Thoracic aorta (tissue), 2 donors: ENCODE data around the gene LOXL3. TPM values are rescaled to one million over a fixed set of nuclear protein-coding genes. Genes with fewer than 3 reads are reported as not detected.

Source experiments
- ATAC-seq: fragments of 150-250 bp; one replicate; pipeline ENCODE4 v1.8.0; 2017; ENCODE audit warnings: low read depth; ENCODE audit not compliant: insufficient number of reproducible peaks, low FRiP score
- DNase-seq: peaks from one replicate; pipeline ENCODE4 v3.0.0-alpha.2; 2020; ENCODE audit warnings: low spot score
- H3K27ac ChIP-seq, 2 donors: fragments of 200-600 bp; sonication (generic); 1 replicate in 1 of 2; 2 replicates in 1 of 2; pipeline ENCODE4 v1.5.1; 2016; ENCODE audit warnings: mild to moderate bottlenecking in 2 of 2, moderate library complexity in 2 of 2
- H3K27me3 ChIP-seq: fragments of 200-600 bp; sonication (generic); replicated peaks from 2 replicates; pipeline ENCODE4 v1.6.0; 2016; ENCODE audit warnings: mild to moderate bottlenecking; ENCODE audit not compliant: insufficient read depth
- H3K36me3 ChIP-seq: fragments of 200-600 bp; sonication (generic); one replicate; pipeline ENCODE4 v1.5.1; 2016
- H3K4me1 ChIP-seq, 2 donors: fragments of 200-600 bp; sonication (generic); 1 replicate in 1 of 2; 2 replicates in 1 of 2; pipeline versions ENCODE4 v1.5.1 to v1.6.0; 2016; ENCODE audit warnings: low read depth in 2 of 2, mild to moderate bottlenecking in 1 of 2; ENCODE audit not compliant: control insufficient read depth in 1 of 2
- H3K4me3 ChIP-seq: fragments of 200-600 bp; sonication (generic); 2 replicates; pipeline ENCODE4 v1.5.1; 2016; ENCODE audit warnings: mild to moderate bottlenecking
- H3K9me3 ChIP-seq: fragments of 200-600 bp; sonication (generic); 2 replicates; pipeline ENCODE4 v1.5.1; 2016
- total RNA-seq, 2 donors: library from RNA; depleted of rRNA; stranded (reverse); fragments of >200 nt; gene quantifications; one replicate each; pipeline versions ENCODE4 v1.1.0 to v1.2.3, GENCODE V29; 2016
- TF ChIP-seq, protein P1 (sequence below): fragments of 200-600 bp; sonication (generic); IDR thresholded peaks from one replicate; pipeline ENCODE4 v1.5.1; 2019; ENCODE audit warnings: antibody characterized with exemption

LOXL3 gene
- total RNA-seq, 2 donors from 2014 or later = 16.6 to 24.9 TPM

DNA sequence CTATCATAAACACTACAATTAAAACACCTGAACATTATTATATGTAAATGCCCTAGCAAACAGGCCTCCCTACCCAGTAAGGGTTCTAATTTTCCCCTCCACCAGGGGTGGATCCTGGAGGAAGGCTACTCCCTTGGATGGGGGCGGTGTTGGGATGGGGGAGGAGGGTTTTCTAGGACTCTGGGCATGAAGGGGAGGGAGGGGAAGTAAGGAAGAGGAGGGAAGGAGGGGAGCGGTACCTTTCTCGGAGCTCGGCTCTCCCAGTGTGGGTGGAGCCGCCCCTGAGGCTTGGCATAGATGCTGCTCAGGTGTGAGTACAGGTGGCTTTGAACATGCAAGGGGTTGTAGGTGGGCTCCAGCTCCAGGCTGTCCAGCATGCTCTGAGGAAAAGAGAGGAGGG, 6.2 kb upstream of the LOXL3 start:
- no peak for ATAC-seq
- Histone ChIP-seq H3K4me3 (no peak overlapping the region), H3K36me3 (peaks cover 4% of the 10 kb centered on the region), H3K9me3 (no peaks in the 10 kb centered on the region), H3K27ac (no peak overlapping the region), H3K27me3 (no peaks in the 10 kb centered on the region), H3K4me1 (no peaks in the 10 kb centered on the region)
- TF ChIP-seq, protein P1, sequence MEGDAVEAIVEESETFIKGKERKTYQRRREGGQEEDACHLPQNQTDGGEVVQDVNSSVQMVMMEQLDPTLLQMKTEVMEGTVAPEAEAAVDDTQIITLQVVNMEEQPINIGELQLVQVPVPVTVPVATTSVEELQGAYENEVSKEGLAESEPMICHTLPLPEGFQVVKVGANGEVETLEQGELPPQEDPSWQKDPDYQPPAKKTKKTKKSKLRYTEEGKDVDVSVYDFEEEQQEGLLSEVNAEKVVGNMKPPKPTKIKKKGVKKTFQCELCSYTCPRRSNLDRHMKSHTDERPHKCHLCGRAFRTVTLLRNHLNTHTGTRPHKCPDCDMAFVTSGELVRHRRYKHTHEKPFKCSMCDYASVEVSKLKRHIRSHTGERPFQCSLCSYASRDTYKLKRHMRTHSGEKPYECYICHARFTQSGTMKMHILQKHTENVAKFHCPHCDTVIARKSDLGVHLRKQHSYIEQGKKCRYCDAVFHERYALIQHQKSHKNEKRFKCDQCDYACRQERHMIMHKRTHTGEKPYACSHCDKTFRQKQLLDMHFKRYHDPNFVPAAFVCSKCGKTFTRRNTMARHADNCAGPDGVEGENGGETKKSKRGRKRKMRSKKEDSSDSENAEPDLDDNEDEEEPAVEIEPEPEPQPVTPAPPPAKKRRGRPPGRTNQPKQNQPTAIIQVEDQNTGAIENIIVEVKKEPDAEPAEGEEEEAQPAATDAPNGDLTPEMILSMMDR = no peak
- no peak for DNase-seq

DNA sequence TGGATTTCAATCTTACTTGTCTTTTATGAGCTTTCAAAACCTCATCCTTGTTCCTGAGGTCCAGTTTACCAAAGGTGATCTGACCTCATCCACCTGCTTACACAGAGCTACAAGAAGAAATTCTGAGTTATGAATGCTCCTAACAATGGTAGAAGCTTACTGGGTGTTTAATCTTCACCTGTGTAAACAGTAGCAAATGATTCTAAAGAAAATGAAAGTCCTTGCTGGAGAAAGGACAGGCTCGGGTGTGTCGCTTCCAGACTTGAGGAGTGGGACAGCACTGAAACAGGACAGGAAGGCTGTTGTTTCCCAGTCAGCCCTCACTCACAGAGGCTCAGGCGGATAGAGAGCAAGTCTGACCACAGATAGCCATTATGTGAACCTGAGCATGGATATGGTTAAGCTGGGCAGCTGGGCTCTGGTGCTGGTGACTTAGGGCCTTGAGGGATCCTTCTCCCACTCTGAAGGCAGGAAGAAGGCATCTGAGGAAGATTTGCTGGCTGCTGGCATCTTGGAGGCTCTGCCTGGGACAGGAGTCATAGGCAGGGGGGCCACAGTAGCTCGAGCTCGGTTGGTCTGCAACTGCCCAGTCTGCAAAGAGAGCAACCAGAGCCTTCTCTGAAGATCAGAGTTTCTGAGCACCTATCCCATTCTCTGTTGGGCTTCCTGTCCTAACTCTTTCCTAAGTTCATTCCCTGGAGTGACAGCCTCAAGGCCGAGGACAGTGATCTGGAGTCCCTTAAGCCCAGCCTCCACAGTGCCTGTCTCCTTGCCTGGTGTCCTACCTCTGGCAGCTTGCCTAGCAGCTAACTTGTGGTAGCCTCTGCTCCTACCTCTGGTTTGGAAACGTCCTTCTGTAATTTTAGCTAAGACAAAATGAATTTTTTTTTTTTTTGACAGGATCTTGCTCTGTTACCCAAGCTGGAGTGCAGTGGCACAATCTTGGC, 4.8 kb upstream of the LOXL3 start:
- peaks cover 4% of the 10 kb centered on the region for H3K36me3 ChIP-seq
- TF ChIP-seq, protein P1 = no peak
- no peaks in the 10 kb centered on the region for H3K9me3 ChIP-seq
- H3K27me3 ChIP-seq = no peaks in the 10 kb centered on the region
- no peak overlapping the region for H3K4me3 ChIP-seq
- H3K4me1 ChIP-seq = peaks cover 0 to under 1% of the 10 kb centered on the region in 2 donors
- H3K27ac ChIP-seq = no peak overlapping the region
- DNase-seq (no peak), ATAC-seq (no peak)

DNA sequence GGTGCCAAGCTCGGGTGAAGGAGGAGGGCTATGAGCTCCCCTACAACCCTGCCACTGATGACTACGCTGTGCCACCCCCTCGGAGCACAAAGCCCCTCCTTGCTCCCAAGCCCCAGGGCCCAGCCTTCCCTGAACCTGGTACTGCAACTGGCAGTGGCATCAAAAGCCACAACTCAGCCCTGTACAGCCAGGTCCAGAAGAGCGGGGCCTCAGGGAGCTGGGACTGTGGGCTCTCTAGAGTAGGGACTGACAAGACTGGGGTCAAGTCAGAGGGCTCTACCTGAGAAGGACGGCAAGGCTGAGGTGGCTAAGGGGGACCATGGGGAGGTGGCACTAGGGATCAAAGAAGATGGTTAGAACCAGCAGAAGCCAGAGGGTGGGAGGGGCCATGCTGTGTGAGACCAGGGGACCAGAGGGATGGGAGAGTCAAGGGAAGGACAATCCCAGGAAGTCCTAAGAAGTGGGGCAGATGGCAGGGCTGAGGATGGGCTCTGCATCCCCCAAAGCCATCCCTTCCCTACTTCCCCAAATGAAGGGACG, 3.2 kb upstream of the LOXL3 start:
- H3K9me3 ChIP-seq = no peaks in the 10 kb centered on the region
- H3K4me3 ChIP-seq = no peak overlapping the region
- no peak overlapping the region for H3K27ac ChIP-seq
- H3K36me3 ChIP-seq = peaks cover 4% of the 10 kb centered on the region
- no peak for DNase-seq
- no peaks in the 10 kb centered on the region for H3K27me3 ChIP-seq
- ATAC-seq = no peak
- TF ChIP-seq, protein P1 = no peak
- peaks cover 0 to 15% of the 10 kb centered on the region in 2 donors for H3K4me1 ChIP-seq

GRCh38 chr2:74556159-74556558, 2.4 kb upstream of the LOXL3 start:
- Histone ChIP-seq H3K27ac (no peak overlapping the region), H3K9me3 (no peaks in the 10 kb centered on the region), H3K36me3 (peaks cover 4% of the 10 kb centered on the region), H3K4me3 (peak overlapping the region; percentile 82), H3K4me1 (peaks cover 0 to 15% of the 10 kb centered on the region in 2 donors), H3K27me3 (no peaks in the 10 kb centered on the region)
- no peak for ATAC-seq
- TF ChIP-seq, protein P1 = no peak
- DNase-seq = no peak

DNA sequence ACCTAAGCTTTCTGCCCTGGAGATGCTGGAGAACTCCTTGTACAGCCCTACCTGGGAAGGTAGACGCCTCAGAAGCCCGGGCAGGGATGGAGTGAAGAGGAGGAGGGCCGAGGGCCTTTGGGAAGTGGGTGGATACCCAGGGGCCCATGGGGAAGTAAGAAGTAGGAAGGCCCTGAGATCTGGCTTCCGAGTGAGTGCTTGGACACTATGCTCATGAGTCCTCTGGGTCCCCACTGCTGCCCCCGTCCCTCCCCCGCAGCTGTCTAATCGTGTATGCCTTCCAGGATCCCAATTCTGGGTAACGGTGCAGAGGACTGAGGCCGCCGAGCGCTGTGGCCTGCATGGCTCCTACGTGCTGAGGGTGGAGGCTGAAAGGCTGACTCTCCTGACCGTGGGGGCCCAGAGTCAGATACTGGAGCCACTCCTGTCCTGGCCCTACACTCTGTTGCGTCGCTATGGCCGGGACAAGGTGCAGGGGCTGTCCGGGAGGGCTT, 1.9 kb upstream of the LOXL3 start:
- DNase-seq (no peak), ATAC-seq (no peak)
- Histone ChIP-seq H3K4me1 (peaks cover 0 to 15% of the 10 kb centered on the region in 2 donors), H3K36me3 (peaks cover 4% of the 10 kb centered on the region), H3K27ac (peak overlapping the region in 1 of 2 donors; percentile 92), H3K4me3 (peak overlapping the region; percentile 82), H3K27me3 (no peaks in the 10 kb centered on the region), H3K9me3 (no peaks in the 10 kb centered on the region)
- TF ChIP-seq, protein P1 = no peak
